Ectodermal cell (in vitro differentiated cells): ENCODE results near the gene VARS2.
A peak's percentile ranks its signal among the peaks of the same experiment; 100 is the strongest.
"Not testable (repeated sequence)": the region's sequence is repeated elsewhere in the genome, so short reads cannot be mapped to it uniquely, and the experiment has no call there.

Source experiments
- H3K27ac ChIP-seq: 2 replicates; pipeline ENCODE4 v1.7.0; 2013; ENCODE audit warnings: mild to moderate bottlenecking, low read depth, low read length; ENCODE audit not compliant: insufficient read depth, poor library complexity, severe bottlenecking
- H3K27me3 ChIP-seq: 2 replicates; pipeline ENCODE4 v1.7.0; 2013; ENCODE audit warnings: mild to moderate bottlenecking, low read length; ENCODE audit not compliant: insufficient read depth, control insufficient read depth, poor library complexity, severe bottlenecking
- H3K36me3 ChIP-seq: one replicate; pipeline ENCODE4 v1.7.0; 2013; ENCODE audit warnings: low read length; ENCODE audit not compliant: control insufficient read depth, insufficient read depth
- H3K4me1 ChIP-seq: one replicate; pipeline ENCODE4 v1.7.0; 2013; ENCODE audit warnings: low read length; ENCODE audit not compliant: control insufficient read depth, insufficient read depth
- H3K4me3 ChIP-seq: 2 replicates; pipeline ENCODE4 v1.7.0; 2013; ENCODE audit warnings: low read depth, low read length, control low read depth; ENCODE audit not compliant: insufficient read depth
- H3K9me3 ChIP-seq: 2 replicates; pipeline ENCODE4 v1.7.0; 2013; ENCODE audit warnings: mild to moderate bottlenecking, low read length, moderate library complexity; ENCODE audit not compliant: control insufficient read depth
- WGBS, 2 experiments: methylation state at CpG; one replicate each; pipeline ENCODE4 v1.1.7; 2013; ENCODE audit warnings: missing lambda C conversion rate in 2 of 2; 5-methylcytosine and 5-hydroxymethylcytosine counted together

Gene VARS2

GRCh38 chr6:30901436-30901835 is 12.6 kb upstream of the VARS2 start:
- H3K36me3 ChIP-seq = peaks cover 25% of the 10 kb centered on the region
- no peak overlapping the region for H3K4me3 ChIP-seq
- no peak overlapping the region for H3K27ac ChIP-seq
- H3K4me1 ChIP-seq = peaks cover 4% of the 10 kb centered on the region
- no peaks in the 10 kb centered on the region for H3K27me3 ChIP-seq
- no peaks in the 10 kb centered on the region for H3K9me3 ChIP-seq

GRCh38 chr6:30902196-30902595 is 11.8 kb upstream of the VARS2 start:
- WGBS, 2 experiments = 85 to 88% methylated on average over 9 of the region's 9 CpGs
- H3K27me3 ChIP-seq, H3K9me3 ChIP-seq, H3K27ac ChIP-seq, H3K4me1 ChIP-seq, H3K4me3 ChIP-seq: not testable (repeated sequence)
- peaks cover 19% of the 10 kb centered on the region for H3K36me3 ChIP-seq

- no peaks in the 10 kb centered on the region for H3K9me3 ChIP-seq
- H3K4me1 ChIP-seq = peaks cover 4% of the 10 kb centered on the region
- no peak overlapping the region for H3K4me3 ChIP-seq
- no peaks in the 10 kb centered on the region for H3K27me3 ChIP-seq
- 69 to 73% methylated on average over 5 of the region's 5 CpGs for WGBS, 2 experiments
- H3K36me3 ChIP-seq = peaks cover 17% of the 10 kb centered on the region
- no peak overlapping the region for H3K27ac ChIP-seq
Measured at GRCh38 chr6:30902709-30903108, 11.3 kb upstream of the VARS2 start.

- 94 to 98% methylated on average over 3 of the region's 4 CpGs for WGBS, 2 experiments
- Histone ChIP-seq H3K27me3 (no peaks in the 10 kb centered on the region), H3K27ac (no peak overlapping the region), H3K36me3 (peaks cover 12% of the 10 kb centered on the region), H3K4me1 (peaks cover 4% of the 10 kb centered on the region), H3K9me3 (no peaks in the 10 kb centered on the region), H3K4me3 (no peak overlapping the region)
Measured at GRCh38 chr6:30903236-30903635, 10.8 kb upstream of the VARS2 start.

GRCh38 chr6:30907290-30907757 is 6.7 kb upstream of the VARS2 start:
- 67 to 71% methylated on average over 16 of the region's 16 CpGs for WGBS, 2 experiments
- not testable (repeated sequence) for H3K27ac ChIP-seq

GRCh38 chr6:30907758-30908591 is 6.1 kb upstream of the VARS2 start, which contains the start of gene GTF2H4:
TSS of gene GTF2H4 (plus strand) at chr6:30908207.
- peaks cover 12% of the 10 kb centered on the region for H3K4me1 ChIP-seq
- H3K9me3 ChIP-seq = no peaks in the 10 kb centered on the region
- peak within 1 kb of the TSS; percentile 95 for H3K4me3 ChIP-seq
- no peaks in the 10 kb centered on the region for H3K27me3 ChIP-seq
- WGBS, 2 experiments = 2 to 3% methylated on average over 49 of the region's 49 CpGs
- no peak within 1 kb of the TSS for H3K27ac ChIP-seq
- peaks cover 10% of the 10 kb centered on the region for H3K36me3 ChIP-seq

More at GRCh38 chr6:30907290-30907757, 6.7 kb upstream of the VARS2 start:
- H3K4me1 ChIP-seq = peaks cover 12% of the 10 kb centered on the region
- H3K27me3 ChIP-seq, H3K36me3 ChIP-seq, H3K9me3 ChIP-seq: not testable (repeated sequence)
- H3K4me3 ChIP-seq = peak overlapping the region; percentile 95

- Histone ChIP-seq H3K9me3 (no peaks in the 10 kb centered on the region), H3K27ac (no peak overlapping the region), H3K4me3 (peak overlapping the region; percentile 95), H3K27me3 (no peaks in the 10 kb centered on the region), H3K4me1 (peaks cover 12% of the 10 kb centered on the region), H3K36me3 (peaks cover 10% of the 10 kb centered on the region)
- 54 to 61% methylated on average over 2 of the region's 2 CpGs for WGBS, 2 experiments
Measured at GRCh38 chr6:30908700-30909099, 5.3 kb upstream of the VARS2 start.

GRCh38 chr6:30910473-30910872 is 3.6 kb upstream of the VARS2 start:
- not testable (repeated sequence) for H3K4me3 ChIP-seq, H3K9me3 ChIP-seq, H3K27me3 ChIP-seq, H3K27ac ChIP-seq
- peaks cover 10% of the 10 kb centered on the region for H3K36me3 ChIP-seq
- H3K4me1 ChIP-seq = peaks cover 18% of the 10 kb centered on the region
- WGBS, 2 experiments = 95% methylated on average over 12 of the region's 12 CpGs

- WGBS, 2 experiments = 92 to 93% methylated on average over 8 of the region's 8 CpGs
- Histone ChIP-seq H3K4me1 (peaks cover 18% of the 10 kb centered on the region), H3K27ac (no peak overlapping the region), H3K27me3 (no peaks in the 10 kb centered on the region), H3K9me3 (no peaks in the 10 kb centered on the region), H3K36me3 (peaks cover 15% of the 10 kb centered on the region), H3K4me3 (no peak overlapping the region)
Measured at GRCh38 chr6:30912746-30913520, 1.1 kb upstream of the VARS2 start.

GRCh38 chr6:30913721-30914075 is 340 bp upstream of the VARS2 start:
- peak overlapping the region; percentile 67 for H3K4me3 ChIP-seq
- WGBS, 2 experiments = 25 to 27% methylated on average over 31 of the region's 31 CpGs
- H3K36me3 ChIP-seq = peaks cover 18% of the 10 kb centered on the region
- no peak overlapping the region for H3K27ac ChIP-seq
- H3K4me1 ChIP-seq = peaks cover 16% of the 10 kb centered on the region
- H3K9me3 ChIP-seq = no peaks in the 10 kb centered on the region
- no peaks in the 10 kb centered on the region for H3K27me3 ChIP-seq
